ENCODE results near the gene CNST. TPM values are rescaled to one million over a fixed set of nuclear protein-coding genes. Genes with fewer than 3 reads are reported as not detected.
A peak's percentile ranks its signal among the peaks of the same experiment; 100 is the strongest.

Gene CNST
- total and polyA plus RNA-seq, 9 of the 15 experiments (the other 6 are each of a cell fraction or from before 2014, with no cell fraction given) = 17.0 to 55.3 (median 30.8) TPM

- TF ChIP-seq UBTF (IDR thresholded peaks at IDR 0.05; ENCODE audit: borderline replicate concordance in 1 of 2, low read depth in 2 of 2, low read length in 2 of 2) (no peak), CEBPG (CRISPR knock-in tag; IDR thresholded peaks at IDR 0.05) (no peak), CEBPG (tag; conservative IDR thresholded peaks at IDR 0.05 in 1 of 2, IDR thresholded peaks at IDR 0.05 in 1 of 2) (no peak), ZNF561 (CRISPR knock-in tag; conservative IDR thresholded peaks at IDR 0.05) (no peak), MAFK (IDR thresholded peaks at IDR 0.05; ENCODE audit: low read length) (peak; percentile 28; the same call in 1 of the 2 replicates), FOS (IDR thresholded peaks at IDR 0.05; ENCODE audit: extremely low read depth, insufficient read length) (no peak), CCAR2 (IDR thresholded peaks at IDR 0.05; ENCODE audit: low read depth, low read length) (no peak), ZFP36 (IDR thresholded peaks at IDR 0.05; ENCODE audit: low read depth, low read length, partially characterized antibody) (no peak), ZNF274 (IDR thresholded peaks at IDR 0.05; ENCODE audit: borderline replicate concordance, low read depth, low read length) (no peak), MEF2A (IDR thresholded peaks at IDR 0.05; ENCODE audit: control insufficient read depth, low read depth, low read length) (no peak), ZNF174 (CRISPR knock-in tag; IDR thresholded peaks at IDR 0.05) (no peak), HDAC1 (IDR thresholded peaks at IDR 0.05) (peak; percentile 6 to 64; a peak in 3 of 4 replicates), RBM39 (optimal IDR thresholded peaks at IDR 0.05; ENCODE audit: low read depth, low read length) (no peak), NFXL1 (CRISPR knock-in tag; IDR thresholded peaks at IDR 0.05) (no peak), NBN (IDR thresholded peaks at IDR 0.05; ENCODE audit: low read depth) (no peak), MYNN (IDR thresholded peaks at IDR 0.05) (no peak), MYNN (CRISPR knock-in tag; IDR thresholded peaks at IDR 0.05) (no peak), ETS2 (tag; IDR thresholded peaks at IDR 0.05; ENCODE audit: borderline replicate concordance, poor library complexity, severe bottlenecking) (no peak), MCM7 (IDR thresholded peaks at IDR 0.05) (no peak), TCF3 (CRISPR knock-in tag; IDR thresholded peaks at IDR 0.05) (no peak), GTF2F1 (IDR thresholded peaks at IDR 0.05; ENCODE audit: low read depth, low read length) (no peak)
- TF ChIP-seq, protein P1, sequence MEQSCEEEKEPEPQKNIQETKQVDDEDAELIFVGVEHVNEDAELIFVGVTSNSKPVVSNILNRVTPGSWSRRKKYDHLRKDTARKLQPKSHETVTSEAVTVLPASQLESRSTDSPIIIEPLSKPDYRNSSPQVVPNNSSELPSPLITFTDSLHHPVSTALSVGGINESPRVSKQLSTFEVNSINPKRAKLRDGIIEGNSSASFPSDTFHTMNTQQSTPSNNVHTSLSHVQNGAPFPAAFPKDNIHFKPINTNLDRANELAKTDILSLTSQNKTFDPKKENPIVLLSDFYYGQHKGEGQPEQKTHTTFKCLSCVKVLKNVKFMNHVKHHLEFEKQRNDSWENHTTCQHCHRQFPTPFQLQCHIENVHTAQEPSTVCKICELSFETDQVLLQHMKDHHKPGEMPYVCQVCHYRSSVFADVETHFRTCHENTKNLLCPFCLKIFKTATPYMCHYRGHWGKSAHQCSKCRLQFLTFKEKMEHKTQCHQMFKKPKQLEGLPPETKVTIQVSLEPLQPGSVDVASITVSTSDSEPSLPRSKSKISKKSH (CRISPR knock-in tag; IDR thresholded peaks at IDR 0.05) = no peak
Observed at GRCh38 chr1:246569248-246570238, 3.3 kb downstream of the CNST start (continued).

All from K562 (cell line).